ENCODE data around the gene GUCY2C. TPM values are rescaled to one million over a fixed set of nuclear protein-coding genes. Genes with fewer than 3 reads are reported as not detected.

Gene GUCY2C
- total RNA-seq, 1 experiment from 2014 or later, result 1.9 TPM

DNA sequence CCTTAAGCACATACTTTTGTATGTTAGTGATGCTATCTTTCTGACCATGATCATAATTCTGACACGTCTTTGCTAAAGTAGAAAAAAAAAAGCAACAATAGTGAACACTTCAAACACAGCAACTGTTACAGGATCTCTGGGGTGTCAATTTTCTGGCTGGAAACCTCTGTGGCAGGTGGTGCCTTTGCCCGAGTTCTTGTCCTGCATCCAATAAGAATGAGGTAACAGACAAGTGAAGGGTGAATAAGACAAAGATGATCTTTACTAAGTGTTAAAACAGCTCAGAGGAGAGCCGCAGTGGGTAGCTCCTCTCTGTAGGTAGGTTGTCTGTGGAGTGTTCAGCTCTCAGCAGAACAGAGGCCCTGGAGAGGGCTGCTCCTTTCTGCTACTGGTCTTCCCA, 107.8 kb downstream of the GUCY2C start:
- Histone ChIP-seq H4K8ac (replicated peaks; ENCODE audit: insufficient read length, low read depth, low read length) (no peak overlapping the region), H2BK12ac (ENCODE audit: insufficient read length, low read depth, low read length) (no peak overlapping the region), H2BK20ac (ENCODE audit: low read depth, low read length, poor library complexity, severe bottlenecking) (no peak overlapping the region), H2AFZ (ENCODE audit: low read length) (no peak overlapping the region), H3K4me1 (ENCODE audit: insufficient read depth, low read length) (no peaks in the 10 kb centered on the region), H3K4me2 (ENCODE audit: insufficient read depth, insufficient read length, low read length) (no peak overlapping the region), H3K18ac (ENCODE audit: insufficient read length, low read depth, low read length) (no peak overlapping the region), H3K14ac (ENCODE audit: insufficient read depth, low read length) (no peak overlapping the region), H3K23me2 (ENCODE audit: insufficient read length, low read depth, low read length, poor library complexity, severe bottlenecking) (no peaks in the 10 kb centered on the region), H3K56ac (ENCODE audit: insufficient read length, low read depth, low read length) (no peak overlapping the region), H4K91ac (ENCODE audit: insufficient read length, low read depth, low read length) (no peak overlapping the region), H3K27me3 (ENCODE audit: insufficient read depth, low read length) (no peaks in the 10 kb centered on the region), H3K4ac (ENCODE audit: low read depth, low read length) (no peak overlapping the region), H3K79me2 (ENCODE audit: insufficient read depth, low read length) (no peaks in the 10 kb centered on the region), H3T11ph (ENCODE audit: low read length) (no peak overlapping the region), H2AK5ac (ENCODE audit: insufficient read length, low read length) (no peak overlapping the region), H2BK15ac (ENCODE audit: low read depth, low read length) (no peak overlapping the region), H3K9me3 (ENCODE audit: control insufficient read depth, low read depth, low read length) (no peaks in the 10 kb centered on the region), H4K20me1 (ENCODE audit: control insufficient read depth, insufficient read depth, insufficient read length) (no peaks in the 10 kb centered on the region), H4K5ac (ENCODE audit: insufficient read length, low read depth, low read length) (no peak overlapping the region), H3K79me1 (ENCODE audit: insufficient read depth, low read depth, low read length, poor library complexity, severe bottlenecking) (no peaks in the 10 kb centered on the region), H3K9ac (ENCODE audit: extremely low read depth, insufficient read length, low read length) (no peak overlapping the region), H3K23ac (ENCODE audit: insufficient read length, low read depth, low read length) (no peak overlapping the region), H2BK120ac (ENCODE audit: low read depth, low read length, poor library complexity, severe bottlenecking) (no peak overlapping the region), H2BK5ac (ENCODE audit: insufficient read length, low read length) (no peak overlapping the region), H3K27ac (ENCODE audit: insufficient read length, low read depth, low read length) (no peak overlapping the region)
- no peak overlapping the region for H3K27ac Mint-ChIP-seq
- H3K4me1 Mint-ChIP-seq, result no peaks in the 10 kb centered on the region
- no peak for DNase-seq
- WGBS (ENCODE audit: extremely low coverage, insufficient read length, low lambda C conversion rate), result no CpG with 5 or more reads among the region's 3 CpGs
- H3K4me3 Mint-ChIP-seq, result no peak overlapping the region
- TF ChIP-seq, protein P1, sequence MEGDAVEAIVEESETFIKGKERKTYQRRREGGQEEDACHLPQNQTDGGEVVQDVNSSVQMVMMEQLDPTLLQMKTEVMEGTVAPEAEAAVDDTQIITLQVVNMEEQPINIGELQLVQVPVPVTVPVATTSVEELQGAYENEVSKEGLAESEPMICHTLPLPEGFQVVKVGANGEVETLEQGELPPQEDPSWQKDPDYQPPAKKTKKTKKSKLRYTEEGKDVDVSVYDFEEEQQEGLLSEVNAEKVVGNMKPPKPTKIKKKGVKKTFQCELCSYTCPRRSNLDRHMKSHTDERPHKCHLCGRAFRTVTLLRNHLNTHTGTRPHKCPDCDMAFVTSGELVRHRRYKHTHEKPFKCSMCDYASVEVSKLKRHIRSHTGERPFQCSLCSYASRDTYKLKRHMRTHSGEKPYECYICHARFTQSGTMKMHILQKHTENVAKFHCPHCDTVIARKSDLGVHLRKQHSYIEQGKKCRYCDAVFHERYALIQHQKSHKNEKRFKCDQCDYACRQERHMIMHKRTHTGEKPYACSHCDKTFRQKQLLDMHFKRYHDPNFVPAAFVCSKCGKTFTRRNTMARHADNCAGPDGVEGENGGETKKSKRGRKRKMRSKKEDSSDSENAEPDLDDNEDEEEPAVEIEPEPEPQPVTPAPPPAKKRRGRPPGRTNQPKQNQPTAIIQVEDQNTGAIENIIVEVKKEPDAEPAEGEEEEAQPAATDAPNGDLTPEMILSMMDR (conservative IDR thresholded peaks at IDR 0.05), result no peak
- H3K9me3 Mint-ChIP-seq, result no peaks in the 10 kb centered on the region; a peak in 1 of 5 replicates
- H3K27me3 Mint-ChIP-seq (ENCODE audit: low read depth), result no peaks in the 10 kb centered on the region
- H3K36me3 Mint-ChIP-seq (ENCODE audit: insufficient read depth in 1 of 3, low read depth in 3 of 3), result no peaks in the 10 kb centered on the region

Measured in H9 (cell line).